ENCODE measurements around the gene SETD1B.
"Not testable (repeated sequence)": the region's sequence is repeated elsewhere in the genome, so short reads cannot be mapped to it uniquely, and the experiment has no call there.

Gene SETD1B

GRCh38 chr12:121803861-121804416, at the start of gene SETD1B:
Gene SETD1B, plus strand, starts transcription at chr12:121804009. Its CDS starts 729 bp downstream, at chr12:121804738.
- ATAC-seq: 0 out of 3 replicates have a peak, but pooled peaks have one; percentile 3
- no peak for TF ChIP-seq ZNF565 (CRISPR knock-in tag; conservative IDR thresholded peaks at IDR 0.05; ENCODE audit: low read depth)
- TF ChIP-seq TOX (CRISPR knock-in tag; IDR thresholded peaks at IDR 0.05; ENCODE audit: borderline replicate concordance): no peak
- no peak for TF ChIP-seq ZFP30 (CRISPR knock-in tag; IDR thresholded peaks at IDR 0.05)
- no peak for TF ChIP-seq PPARA (CRISPR knock-in tag; IDR thresholded peaks at IDR 0.05; ENCODE audit: borderline replicate concordance)

DNA sequence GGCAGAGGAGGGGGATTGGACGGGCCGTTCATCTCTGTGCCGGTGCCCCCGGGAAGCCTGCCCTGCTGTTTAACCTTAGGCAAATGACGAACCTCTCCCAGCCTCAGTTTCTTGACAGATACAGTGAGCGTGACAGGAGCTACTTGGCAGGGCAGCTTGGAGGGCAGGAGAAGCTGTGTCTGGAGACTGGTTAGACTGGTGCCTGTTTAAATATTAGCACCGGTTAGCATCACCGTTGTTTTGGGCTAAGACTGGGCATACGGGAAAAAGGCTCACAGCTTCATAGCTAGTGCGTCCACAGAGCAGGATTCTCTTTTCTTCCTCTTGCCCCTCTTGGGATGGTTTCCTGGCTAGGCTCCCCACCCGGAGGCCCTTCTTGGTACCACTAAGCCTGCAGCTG, 49.0 kb upstream of the SETD1B start:
- ATAC-seq: no peak
- TF ChIP-seq ARNTL (CRISPR knock-in tag; IDR thresholded peaks at IDR 0.05; ENCODE audit: borderline replicate concordance, low read depth): no peak
- no peak for TF ChIP-seq SNAI2 (CRISPR knock-in tag; IDR thresholded peaks at IDR 0.05)
- TF ChIP-seq ESRRG (CRISPR knock-in tag; IDR thresholded peaks at IDR 0.05): no peak

- TF ChIP-seq GLIS3 (CRISPR knock-in tag; IDR thresholded peaks at IDR 0.05) (no peak), CSDC2 (CRISPR knock-in tag; IDR thresholded peaks at IDR 0.05) (no peak), ZNF565 (CRISPR knock-in tag; conservative IDR thresholded peaks at IDR 0.05; ENCODE audit: low read depth) (no peak), SNAI2 (CRISPR knock-in tag; IDR thresholded peaks at IDR 0.05) (no peak), ZNF8 (CRISPR knock-in tag; IDR thresholded peaks at IDR 0.05) (no peak), ZC3H10 (CRISPR knock-in tag; IDR thresholded peaks at IDR 0.05) (no peak), TCF4 (CRISPR knock-in tag; IDR thresholded peaks at IDR 0.05; ENCODE audit: borderline replicate concordance) (no peak), RARB (CRISPR knock-in tag; IDR thresholded peaks at IDR 0.05) (no peak), ISL1 (CRISPR knock-in tag; IDR thresholded peaks at IDR 0.05) (no peak), TSHZ2 (CRISPR knock-in tag; IDR thresholded peaks at IDR 0.05) (no peak), ZFP30 (CRISPR knock-in tag; IDR thresholded peaks at IDR 0.05) (no peak), ESRRG (CRISPR knock-in tag; IDR thresholded peaks at IDR 0.05) (no peak), BACH2 (CRISPR knock-in tag; IDR thresholded peaks at IDR 0.05; ENCODE audit: borderline replicate concordance) (no peak)
- TF ChIP-seq, protein P1, sequence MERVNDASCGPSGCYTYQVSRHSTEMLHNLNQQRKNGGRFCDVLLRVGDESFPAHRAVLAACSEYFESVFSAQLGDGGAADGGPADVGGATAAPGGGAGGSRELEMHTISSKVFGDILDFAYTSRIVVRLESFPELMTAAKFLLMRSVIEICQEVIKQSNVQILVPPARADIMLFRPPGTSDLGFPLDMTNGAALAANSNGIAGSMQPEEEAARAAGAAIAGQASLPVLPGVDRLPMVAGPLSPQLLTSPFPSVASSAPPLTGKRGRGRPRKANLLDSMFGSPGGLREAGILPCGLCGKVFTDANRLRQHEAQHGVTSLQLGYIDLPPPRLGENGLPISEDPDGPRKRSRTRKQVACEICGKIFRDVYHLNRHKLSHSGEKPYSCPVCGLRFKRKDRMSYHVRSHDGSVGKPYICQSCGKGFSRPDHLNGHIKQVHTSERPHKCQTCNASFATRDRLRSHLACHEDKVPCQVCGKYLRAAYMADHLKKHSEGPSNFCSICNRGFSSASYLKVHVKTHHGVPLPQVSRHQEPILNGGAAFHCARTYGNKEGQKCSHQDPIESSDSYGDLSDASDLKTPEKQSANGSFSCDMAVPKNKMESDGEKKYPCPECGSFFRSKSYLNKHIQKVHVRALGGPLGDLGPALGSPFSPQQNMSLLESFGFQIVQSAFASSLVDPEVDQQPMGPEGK (CRISPR knock-in tag; IDR thresholded peaks at IDR 0.05; ENCODE audit: borderline replicate concordance): no peak
- TF ChIP-seq, protein P2, sequence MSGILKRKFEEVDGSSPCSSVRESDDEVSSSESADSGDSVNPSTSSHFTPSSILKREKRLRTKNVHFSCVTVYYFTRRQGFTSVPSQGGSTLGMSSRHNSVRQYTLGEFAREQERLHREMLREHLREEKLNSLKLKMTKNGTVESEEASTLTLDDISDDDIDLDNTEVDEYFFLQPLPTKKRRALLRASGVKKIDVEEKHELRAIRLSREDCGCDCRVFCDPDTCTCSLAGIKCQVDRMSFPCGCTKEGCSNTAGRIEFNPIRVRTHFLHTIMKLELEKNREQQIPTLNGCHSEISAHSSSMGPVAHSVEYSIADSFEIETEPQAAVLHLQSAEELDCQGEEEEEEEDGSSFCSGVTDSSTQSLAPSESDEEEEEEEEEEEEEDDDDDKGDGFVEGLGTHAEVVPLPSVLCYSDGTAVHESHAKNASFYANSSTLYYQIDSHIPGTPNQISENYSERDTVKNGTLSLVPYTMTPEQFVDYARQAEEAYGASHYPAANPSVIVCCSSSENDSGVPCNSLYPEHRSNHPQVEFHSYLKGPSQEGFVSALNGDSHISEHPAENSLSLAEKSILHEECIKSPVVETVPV (CRISPR knock-in tag; IDR thresholded peaks at IDR 0.05): no peak
- TF ChIP-seq, protein P3, sequence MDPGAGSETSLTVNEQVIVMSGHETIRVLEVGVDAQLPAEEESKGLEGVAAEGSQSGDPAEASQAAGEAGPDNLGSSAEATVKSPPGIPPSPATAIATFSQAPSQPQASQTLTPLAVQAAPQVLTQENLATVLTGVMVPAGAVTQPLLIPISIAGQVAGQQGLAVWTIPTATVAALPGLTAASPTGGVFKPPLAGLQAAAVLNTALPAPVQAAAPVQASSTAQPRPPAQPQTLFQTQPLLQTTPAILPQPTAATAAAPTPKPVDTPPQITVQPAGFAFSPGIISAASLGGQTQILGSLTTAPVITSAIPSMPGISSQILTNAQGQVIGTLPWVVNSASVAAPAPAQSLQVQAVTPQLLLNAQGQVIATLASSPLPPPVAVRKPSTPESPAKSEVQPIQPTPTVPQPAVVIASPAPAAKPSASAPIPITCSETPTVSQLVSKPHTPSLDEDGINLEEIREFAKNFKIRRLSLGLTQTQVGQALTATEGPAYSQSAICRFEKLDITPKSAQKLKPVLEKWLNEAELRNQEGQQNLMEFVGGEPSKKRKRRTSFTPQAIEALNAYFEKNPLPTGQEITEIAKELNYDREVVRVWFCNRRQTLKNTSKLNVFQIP (CRISPR knock-in tag; IDR thresholded peaks at IDR 0.05; ENCODE audit: borderline replicate concordance, low read depth): no peak
- TF ChIP-seq, protein P4, sequence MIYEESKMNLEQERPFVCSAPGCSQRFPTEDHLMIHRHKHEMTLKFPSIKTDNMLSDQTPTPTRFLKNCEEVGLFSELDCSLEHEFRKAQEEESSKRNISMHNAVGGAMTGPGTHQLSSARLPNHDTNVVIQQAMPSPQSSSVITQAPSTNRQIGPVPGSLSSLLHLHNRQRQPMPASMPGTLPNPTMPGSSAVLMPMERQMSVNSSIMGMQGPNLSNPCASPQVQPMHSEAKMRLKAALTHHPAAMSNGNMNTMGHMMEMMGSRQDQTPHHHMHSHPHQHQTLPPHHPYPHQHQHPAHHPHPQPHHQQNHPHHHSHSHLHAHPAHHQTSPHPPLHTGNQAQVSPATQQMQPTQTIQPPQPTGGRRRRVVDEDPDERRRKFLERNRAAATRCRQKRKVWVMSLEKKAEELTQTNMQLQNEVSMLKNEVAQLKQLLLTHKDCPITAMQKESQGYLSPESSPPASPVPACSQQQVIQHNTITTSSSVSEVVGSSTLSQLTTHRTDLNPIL (CRISPR knock-in tag; IDR thresholded peaks at IDR 0.05; ENCODE audit: low read depth): no peak
- no peak for ATAC-seq
Measured at GRCh38 chr12:121755591-121755990, 48.2 kb upstream of the SETD1B start.

DNA sequence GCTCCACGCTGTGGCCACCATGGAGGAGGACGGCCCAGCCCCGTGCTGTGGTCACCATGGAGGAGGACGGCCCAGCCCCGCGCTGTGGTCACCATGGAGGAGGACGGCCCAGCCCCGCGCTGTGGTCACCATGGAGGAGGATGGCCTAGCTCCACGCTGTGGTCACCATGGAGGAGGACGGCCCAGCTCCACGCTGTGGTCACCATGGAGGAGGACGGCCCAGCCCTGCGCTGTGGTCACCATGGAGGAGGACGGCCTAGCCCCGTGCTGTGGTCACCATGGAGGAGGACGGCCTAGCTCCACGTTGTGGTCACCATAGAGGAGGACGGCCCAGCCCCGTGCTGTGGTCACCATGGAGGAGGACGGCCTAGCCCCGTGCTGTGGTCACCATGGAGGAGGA, 45.3 kb upstream of the SETD1B start:
- not testable (repeated sequence) for ATAC-seq
